GM19328 (cell line): ENCODE results near the gene PKP3.
"Not testable (repeated sequence)": the region's sequence is repeated elsewhere in the genome, so short reads cannot be mapped to it uniquely, and the experiment has no call there.

Experiments
- ATAC-seq: cut with Tn5 transposase; IDR thresholded peaks from one replicate; pipeline ENCODE4 v1.9.1; 2021; ENCODE audit warnings: mild to moderate bottlenecking, moderate library complexity; ENCODE audit not compliant: unreplicated experiment

PKP3 gene

GRCh38 chr11:393219-394033 is 583 bp upstream of the PKP3 start:
- ATAC-seq = no peak

- ATAC-seq = no peak
Measured at GRCh38 chr11:394858-395655, 1.0 kb downstream of the PKP3 start.

GRCh38 chr11:395866-396265 is 1.9 kb downstream of the PKP3 start:
- ATAC-seq = no peak

GRCh38 chr11:396511-396947 is 2.5 kb downstream of the PKP3 start:
- ATAC-seq = no peak

- ATAC-seq = peak; percentile 60
Measured at GRCh38 chr11:396948-397548, 3.0 kb downstream of the PKP3 start.

GRCh38 chr11:398826-399225 is 4.8 kb downstream of the PKP3 start:
- no peak for ATAC-seq

GRCh38 chr11:399731-400211 is 5.8 kb downstream of the PKP3 start:
- ATAC-seq = no peak

GRCh38 chr11:400241-400689 is 6.3 kb downstream of the PKP3 start:
- no peak for ATAC-seq

GRCh38 chr11:401196-401595 is 7.2 kb downstream of the PKP3 start:
- ATAC-seq = not testable (repeated sequence)

GRCh38 chr11:403021-403760 is 9.2 kb downstream of the PKP3 start:
- no peak for ATAC-seq

GRCh38 chr11:403761-404431 is 9.9 kb downstream of the PKP3 start:
- no peak for ATAC-seq

GRCh38 chr11:404551-405264 is 10.7 kb downstream of the PKP3 start:
- no peak for ATAC-seq

GRCh38 chr11:405323-405953 is 11.4 kb downstream of the PKP3 start:
- ATAC-seq = no peak

GRCh38 chr11:405954-406795 is 12.2 kb downstream of the PKP3 start:
- no peak for ATAC-seq

- ATAC-seq = peak; percentile 46
Measured at GRCh38 chr11:406796-407650, 13.0 kb downstream of the PKP3 start.

- ATAC-seq = no peak
Measured at GRCh38 chr11:407651-408123, 13.7 kb downstream of the PKP3 start.
